ENCODE measurements around the gene CHMP5.
A peak's percentile ranks its signal among the peaks of the same experiment; 100 is the strongest.

Gene CHMP5

GRCh38 chr9:33264473-33265177, at the start of gene CHMP5, which contains the start of gene BAG1:
TSS of gene CHMP5 (plus strand) at chr9:33265049. CDS start at chr9:33265079, 30 bp downstream.
TSS of gene BAG1 (minus strand) at chr9:33264708.
- peak; percentile 91 for DNase-seq (ENCODE audit: low read depth, low spot score)

DNA sequence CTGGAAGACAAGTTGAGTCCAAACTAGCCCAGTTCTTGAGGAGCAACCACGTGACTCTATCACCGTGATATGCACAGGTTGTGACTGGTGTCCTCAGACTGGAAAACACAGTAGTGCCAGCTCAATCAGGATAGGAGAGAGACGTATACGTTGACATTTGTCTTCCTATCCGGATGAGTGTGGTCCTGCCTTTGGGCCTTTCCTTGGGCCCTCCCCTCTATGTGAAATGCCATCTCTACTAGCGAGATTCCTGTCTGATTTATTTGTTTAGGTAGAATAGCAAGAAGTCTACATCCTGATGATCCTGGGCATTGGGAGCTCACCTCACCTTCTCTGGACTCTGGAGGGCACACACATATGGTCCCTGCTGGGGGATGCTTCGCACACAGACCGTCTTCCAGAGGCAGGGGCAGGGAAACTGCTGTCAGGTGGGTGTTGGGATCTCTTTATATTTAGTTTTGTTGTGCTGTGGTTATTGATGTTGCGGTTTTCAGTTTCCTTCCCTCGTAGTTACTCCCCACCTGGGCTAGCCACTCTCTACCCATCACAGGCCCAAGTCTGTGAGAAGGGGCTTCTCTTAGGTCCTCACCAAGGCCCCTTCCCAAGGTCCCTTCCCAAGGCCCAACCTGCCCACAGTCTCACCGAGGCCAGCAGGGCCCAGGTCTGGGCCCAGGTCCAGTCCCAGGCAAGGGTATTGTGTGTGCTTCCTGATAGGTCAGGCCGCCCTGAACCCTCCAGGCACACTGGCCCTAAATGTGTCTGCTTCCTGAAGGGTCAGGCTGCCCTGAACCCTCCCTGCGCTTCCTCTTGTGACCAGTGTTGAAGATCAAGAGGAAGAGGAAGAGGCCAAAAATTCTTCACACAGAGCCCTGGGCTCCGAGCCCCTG, 43.9 kb upstream of the CHMP5 start:
- DNase-seq (ENCODE audit: low read depth, low spot score) = no peak

- no peak for DNase-seq (ENCODE audit: low read depth, low spot score)
Observed at GRCh38 chr9:33221568-33221884, 43.3 kb upstream of the CHMP5 start.

GRCh38 chr9:33222031-33222430, 42.8 kb upstream of the CHMP5 start:
- DNase-seq (ENCODE audit: low read depth, low spot score) = no peak

DNA sequence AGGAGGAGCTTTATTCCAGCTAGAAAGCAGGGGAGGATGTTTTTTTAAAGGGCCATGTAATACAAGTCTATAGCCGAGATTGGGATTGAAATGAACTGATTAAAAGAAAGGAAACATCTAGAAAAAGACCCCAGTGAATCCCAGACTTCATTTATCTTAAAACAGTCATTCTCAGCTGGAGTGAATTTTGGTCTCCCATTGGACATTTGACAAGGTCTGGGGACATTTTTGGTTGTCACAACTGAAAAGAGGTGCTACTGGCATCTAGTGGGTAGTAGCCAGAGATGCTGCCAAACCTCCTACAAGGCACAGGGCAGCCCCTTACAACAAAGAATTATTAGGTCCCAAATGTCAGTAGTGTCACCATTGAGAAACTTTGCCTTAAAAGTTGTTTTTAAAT, 41.2 kb upstream of the CHMP5 start:
- DNase-seq (ENCODE audit: low read depth, low spot score) = no peak

DNA sequence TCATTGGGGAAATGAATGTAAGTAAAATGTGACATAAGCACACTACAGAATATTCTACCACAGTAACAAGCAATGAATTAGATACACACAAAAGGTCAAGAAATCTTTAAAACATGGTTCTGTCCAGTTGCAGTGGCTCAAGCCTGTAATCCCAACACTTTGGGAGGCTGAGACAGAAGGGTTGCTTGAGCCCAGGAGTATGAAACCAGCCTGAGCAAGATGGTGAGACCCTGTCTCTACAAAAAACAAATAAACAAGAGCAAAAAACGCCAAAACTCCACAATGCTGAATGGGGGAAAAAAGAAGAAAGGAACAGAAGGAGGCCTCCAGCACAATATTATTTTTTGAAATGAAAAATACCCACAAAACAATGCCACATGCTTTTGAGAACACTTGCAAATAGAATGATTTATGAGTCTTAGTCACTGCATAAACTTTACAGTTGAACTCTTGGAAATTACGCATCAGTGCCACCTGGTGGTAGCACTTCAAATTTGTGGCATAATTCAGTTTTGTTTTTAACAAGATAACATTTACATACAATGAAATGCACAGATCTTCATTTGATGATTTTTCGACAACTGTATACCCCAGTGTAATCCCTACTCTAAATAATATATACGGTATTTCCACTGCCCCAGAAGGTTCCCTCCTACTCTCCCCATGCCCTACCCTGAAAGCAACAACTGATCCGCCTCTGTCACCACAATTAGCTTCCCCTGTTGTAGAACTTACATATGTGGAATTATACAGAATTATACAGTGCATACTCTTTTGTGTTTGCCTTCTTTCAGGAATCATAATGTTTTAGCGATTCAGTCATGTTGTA, 39.3 kb upstream of the CHMP5 start:
- no peak for DNase-seq (ENCODE audit: low read depth, low spot score)

- DNase-seq (ENCODE audit: low read depth, low spot score) = no peak
Observed at GRCh38 chr9:33227008-33227398, 37.8 kb upstream of the CHMP5 start.

DNA sequence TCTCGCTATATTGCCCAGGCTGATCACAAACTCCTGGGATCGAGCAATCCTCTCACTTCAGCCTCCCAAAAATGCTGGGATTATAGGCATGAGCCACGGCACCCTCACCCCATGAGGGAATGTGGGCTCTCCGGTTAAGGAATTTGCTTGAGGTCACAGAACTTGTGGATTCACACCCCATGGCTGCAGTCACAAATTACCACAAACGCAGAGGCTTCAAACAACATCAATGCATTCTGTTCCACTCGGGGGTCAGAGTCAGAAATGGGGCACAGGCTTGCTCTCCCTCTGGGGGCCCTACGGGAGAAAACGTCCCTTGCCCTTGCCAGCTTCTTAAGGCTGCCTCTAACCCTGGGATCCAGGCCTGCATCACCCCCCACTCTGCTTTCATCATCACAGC, 37.1 kb upstream of the CHMP5 start:
- DNase-seq (ENCODE audit: low read depth, low spot score) = no peak

DNA sequence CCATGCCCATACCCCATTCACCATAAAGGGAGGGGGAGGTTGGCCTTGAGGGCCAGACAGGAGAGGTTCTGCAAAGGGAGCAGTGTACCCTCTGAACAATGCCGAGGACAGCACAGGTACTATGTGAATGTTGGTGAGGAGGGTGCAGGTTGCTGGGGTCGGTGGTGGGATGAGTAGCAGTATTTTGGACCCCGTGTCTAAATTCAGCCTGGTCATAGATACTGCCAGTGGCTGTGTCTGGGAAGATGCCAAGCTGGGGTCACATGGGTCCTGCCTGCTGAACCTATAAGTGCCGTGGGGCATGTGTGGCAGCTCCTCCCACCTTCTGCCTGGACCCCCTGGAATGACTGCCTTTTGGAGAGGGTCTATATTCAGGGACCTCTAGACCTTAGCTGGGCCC, 36.2 kb upstream of the CHMP5 start:
- DNase-seq (ENCODE audit: low read depth, low spot score) = no peak

- DNase-seq (ENCODE audit: low read depth, low spot score) = no peak
Observed at GRCh38 chr9:33229359-33230114, 35.3 kb upstream of the CHMP5 start.

DNA sequence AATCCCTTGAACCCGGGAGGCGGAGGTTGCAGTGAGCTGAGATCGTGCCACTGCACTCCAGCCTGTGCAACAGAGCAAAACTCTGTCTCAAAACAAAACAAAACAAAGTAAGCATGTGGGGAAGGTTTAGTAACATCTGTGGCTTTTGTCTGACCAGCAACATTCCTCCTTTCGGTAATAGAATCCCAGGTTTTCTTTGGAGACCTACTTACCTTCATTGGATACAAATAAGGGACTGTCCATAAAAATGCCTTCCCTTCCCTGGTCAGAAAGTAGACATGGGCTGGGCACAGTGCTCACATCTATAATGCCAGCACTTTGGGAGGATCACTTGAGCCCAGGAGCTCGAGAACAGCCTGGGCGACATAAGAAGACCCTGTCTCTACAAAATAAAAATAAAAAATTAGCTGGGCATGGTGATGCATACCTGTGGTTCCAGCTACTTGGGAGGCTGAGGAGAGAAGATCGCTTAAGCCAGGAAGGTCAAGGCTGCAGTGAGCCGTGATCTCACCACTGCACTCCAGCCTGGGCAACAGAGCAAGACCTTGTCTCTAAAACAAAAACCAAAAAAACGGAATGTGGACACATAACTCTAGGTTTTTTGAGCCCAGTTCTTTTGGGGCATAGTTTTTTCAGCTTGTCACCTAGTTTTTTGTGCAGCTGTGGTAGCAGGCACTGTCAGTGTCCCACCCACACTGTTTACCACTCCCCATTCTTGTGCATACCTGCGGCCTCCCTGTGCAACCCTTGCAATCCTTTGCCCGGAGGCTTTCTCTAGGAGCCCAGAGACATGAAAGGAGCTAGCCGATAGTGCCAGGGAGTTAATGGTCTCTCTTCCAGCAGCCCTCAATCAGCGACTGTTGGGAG, 33.9 kb upstream of the CHMP5 start:
- no peak for DNase-seq (ENCODE audit: low read depth, low spot score)

DNA sequence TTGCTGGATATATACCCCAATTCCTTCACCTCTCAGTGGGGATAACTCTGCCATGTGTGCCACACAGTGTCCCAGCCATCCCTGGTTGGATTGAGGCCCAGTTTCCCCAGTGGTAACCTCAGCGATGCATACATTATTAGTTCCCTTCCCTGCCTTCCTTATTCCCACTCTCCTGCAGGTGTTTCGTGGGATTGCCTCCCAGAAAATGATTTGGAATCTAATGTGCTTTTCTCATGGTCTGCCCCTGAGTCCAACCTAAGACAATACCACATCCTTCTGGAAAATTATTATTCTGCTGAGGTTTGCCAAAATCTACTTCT, 33.3 kb upstream of the CHMP5 start:
- no peak for DNase-seq (ENCODE audit: low read depth, low spot score)

- no peak for DNase-seq (ENCODE audit: low read depth, low spot score)
Observed at GRCh38 chr9:33232815-33233214, 32.0 kb upstream of the CHMP5 start.

DNA sequence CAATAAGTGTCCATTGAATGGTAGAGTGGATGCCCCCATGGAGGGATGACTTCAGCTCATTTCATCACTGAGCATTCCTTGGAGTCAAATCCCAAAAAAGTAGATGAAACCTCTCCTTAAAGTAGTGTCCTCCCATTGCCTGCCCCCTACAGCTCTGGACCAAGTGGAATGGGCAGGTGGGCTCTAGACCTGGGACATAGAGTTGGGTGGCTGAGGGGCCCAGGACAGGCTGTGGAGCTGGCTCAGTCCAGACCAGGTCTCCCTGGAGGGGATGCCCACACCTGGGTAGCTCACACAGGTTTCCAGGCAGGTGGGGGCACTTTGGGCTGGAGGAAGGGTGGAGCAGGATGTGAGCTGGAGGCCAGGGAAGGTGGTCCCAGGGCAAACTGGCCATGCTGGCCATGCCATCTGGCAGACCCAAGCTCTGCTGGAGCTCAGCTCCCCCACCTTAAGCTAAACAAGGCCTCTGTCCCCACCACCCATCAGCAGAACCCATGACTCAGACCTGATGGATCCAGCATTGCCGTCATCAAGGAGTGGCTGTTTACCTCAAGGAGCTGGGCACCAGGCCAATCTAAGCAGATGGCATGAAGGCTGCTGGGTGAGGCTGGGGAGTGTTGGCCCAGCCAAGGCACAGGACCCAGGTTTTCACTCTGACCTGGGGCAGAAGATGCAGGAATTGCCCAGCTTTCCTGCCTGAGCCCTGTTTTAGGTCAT, 31.1 kb upstream of the CHMP5 start:
- DNase-seq (ENCODE audit: low read depth, low spot score) = no peak

DNA sequence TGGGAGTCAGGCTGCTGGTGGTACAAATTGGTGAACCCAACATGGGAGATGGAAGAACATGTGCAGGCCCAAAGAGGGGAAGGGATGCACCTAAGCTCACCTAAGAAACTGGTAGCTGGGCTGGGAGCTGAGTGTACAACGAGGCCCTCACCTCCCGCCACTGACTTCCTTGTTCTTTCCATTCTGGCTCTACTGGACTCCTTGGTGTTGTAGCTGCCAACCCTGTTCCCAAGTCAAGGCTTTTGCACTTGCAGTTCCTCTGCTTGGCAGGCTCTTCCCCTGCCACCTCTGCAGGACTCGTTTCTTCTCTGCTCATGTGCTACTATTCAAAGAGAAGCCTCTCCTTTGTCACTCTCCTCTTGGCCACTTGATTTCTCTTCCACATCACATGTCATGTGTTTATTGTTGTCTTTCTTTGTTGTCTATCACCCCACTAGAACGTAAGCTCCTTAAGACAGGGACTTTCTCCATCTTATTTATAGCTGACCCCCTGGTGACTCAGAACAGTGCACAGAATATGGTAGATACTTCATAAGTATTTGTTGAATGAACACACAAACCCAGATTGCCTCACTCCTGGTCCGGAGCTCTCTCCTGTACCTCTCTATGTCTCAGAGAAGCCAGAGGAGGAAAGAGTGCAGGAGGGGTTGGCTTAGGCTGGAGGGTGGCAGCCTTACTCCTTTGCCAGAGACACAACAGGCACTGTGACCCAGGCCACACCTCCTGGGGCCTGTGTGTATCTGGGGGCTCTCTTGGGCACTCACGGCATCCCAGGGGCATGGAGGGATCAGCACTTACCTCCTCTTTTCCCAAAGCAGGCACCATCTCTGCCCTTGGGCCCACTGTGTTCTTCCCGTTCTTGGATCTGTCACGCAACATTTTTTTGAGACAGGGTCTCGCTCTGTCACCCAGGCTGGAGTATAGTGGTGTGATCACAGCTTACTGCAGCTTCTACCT, 30.1 kb upstream of the CHMP5 start:
- no peak for DNase-seq (ENCODE audit: low read depth, low spot score)

- DNase-seq (ENCODE audit: low read depth, low spot score) = no peak
Observed at GRCh38 chr9:33236571-33236970, 28.3 kb upstream of the CHMP5 start.

- no peak for DNase-seq (ENCODE audit: low read depth, low spot score)
Observed at GRCh38 chr9:33239921-33240320, 24.9 kb upstream of the CHMP5 start, which contains the start of gene SPINK4. TSS of gene SPINK4 (plus strand) at chr9:33240167. CDS start at chr9:33240209, 42 bp downstream.

DNA sequence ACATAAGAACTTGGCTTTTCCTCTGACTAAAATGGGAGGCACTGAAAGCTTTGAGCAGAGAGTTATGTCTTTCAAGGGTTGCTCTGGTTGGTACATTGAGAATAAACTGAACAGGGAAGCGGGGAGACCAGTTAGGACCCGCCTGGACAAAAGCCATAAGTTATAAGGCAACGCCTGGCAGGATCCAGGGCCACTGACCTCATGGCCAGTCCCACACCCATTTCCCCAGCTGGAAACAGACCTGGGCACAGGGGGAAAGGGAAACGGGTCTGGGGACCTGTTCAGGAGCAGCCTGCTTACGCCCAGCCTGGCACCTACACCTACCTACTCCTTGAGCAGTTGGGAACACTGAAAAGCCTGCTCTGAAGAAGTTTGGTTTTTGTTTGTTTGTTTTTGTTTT, 23.6 kb upstream of the CHMP5 start:
- DNase-seq (ENCODE audit: low read depth, low spot score) = no peak

Measured in iPS DF 19.7 (cell line).